GM06990 (cell line): ENCODE results near the gene RCL1.

Experiments used
- DNase-seq: peaks from one replicate; pipeline ENCODE4 v3.0.0-alpha.2; 2011; ENCODE audit not compliant: insufficient read length; ENCODE audit errors: extremely low read depth
- H3K27me3 ChIP-seq: replicated peaks from 2 replicates; pipeline ENCODE4 v1.6.0; 2011; ENCODE audit warnings: low read length; ENCODE audit not compliant: control insufficient read depth, insufficient read depth
- H3K36me3 ChIP-seq: 2 replicates; pipeline ENCODE4 v1.5.1; 2011; ENCODE audit warnings: low read length; ENCODE audit not compliant: control insufficient read depth, insufficient read depth
- H3K4me3 ChIP-seq: replicated peaks from 2 replicates; pipeline ENCODE4 v1.5.1; 2011; ENCODE audit warnings: low read depth, mild to moderate bottlenecking, control low read depth, low read length
- CTCF ChIP-seq: IDR thresholded peaks from 2 replicates; pipeline ENCODE4 v1.5.1; 2011; ENCODE audit warnings: low read length, control low read depth, mild to moderate bottlenecking, inconsistent platforms; ENCODE audit not compliant: insufficient read depth, poor library complexity, severe bottlenecking

RCL1 gene

DNA sequence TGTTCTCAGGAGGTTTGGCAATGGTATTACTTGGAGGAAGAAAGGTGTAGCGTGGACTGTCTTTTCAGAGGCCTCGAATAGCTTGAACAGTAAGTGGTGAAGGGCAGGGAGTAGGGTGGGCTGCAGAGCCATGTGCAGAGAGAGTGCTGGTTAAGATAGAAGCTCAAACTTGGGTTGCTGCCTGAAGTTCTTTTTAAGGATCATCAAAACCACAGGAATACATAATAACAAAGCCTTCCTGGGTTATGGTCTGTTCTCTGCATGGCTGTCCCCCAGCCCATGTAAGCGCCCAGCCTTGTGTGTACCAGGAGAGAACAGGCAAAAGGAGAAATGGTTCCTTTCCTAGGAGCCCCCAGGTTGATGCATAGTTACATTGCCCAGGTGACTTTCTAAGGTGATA is 43.9 kb downstream of the RCL1 start:
- Histone ChIP-seq H3K36me3 (peaks cover 6% of the 10 kb centered on the region), H3K27me3 (no peaks in the 10 kb centered on the region), H3K4me3 (no peak overlapping the region)
- DNase-seq: no peak
- no peak for TF ChIP-seq CTCF

DNA sequence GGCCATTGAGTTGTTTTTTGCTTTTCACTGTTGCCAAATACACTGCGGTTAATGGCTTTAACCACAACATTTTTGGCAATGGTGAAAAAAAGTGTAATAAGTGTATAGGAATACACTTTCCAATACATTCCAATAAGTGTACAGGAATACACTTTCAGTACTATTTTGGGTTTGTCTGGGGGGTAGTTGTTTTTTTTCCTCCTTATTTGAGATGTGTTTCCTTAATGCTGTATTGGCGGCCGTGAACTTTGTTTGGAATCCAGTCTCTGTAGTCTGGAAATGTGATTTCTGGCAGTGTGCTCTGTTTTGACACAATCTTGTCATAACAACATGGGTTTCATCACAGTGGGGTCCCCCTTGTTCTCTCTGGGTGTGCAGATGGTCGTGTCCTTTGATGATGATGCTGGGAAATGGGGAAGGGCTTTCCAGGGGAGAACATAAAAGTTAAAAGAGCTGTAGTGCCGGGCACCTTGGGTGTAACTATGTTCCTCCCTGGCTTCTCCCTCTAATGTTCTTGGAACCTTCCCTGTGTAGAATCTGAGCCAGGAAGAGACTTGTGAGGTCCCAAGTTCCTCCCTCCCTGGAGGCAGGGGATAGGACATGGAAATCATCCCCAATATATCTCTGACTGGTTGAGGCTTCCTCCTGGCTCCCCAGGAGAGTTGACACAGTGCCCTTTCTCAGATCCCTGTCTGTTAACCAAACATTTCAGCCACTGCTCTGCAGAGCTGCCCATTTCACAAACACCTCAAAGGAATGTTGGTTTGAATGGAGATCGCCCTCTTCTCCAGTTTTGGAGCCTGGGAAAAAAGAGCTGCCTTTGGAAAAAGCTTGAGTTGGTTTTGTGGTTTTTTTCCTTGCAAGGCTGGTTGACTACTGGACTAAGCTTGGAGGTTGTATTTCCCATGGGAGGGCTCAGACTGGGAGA is 44.8 kb downstream of the RCL1 start:
- Histone ChIP-seq H3K27me3 (no peaks in the 10 kb centered on the region), H3K36me3 (peaks cover 4% of the 10 kb centered on the region), H3K4me3 (no peak overlapping the region)
- DNase-seq: no peak
- TF ChIP-seq CTCF: no peak

DNA sequence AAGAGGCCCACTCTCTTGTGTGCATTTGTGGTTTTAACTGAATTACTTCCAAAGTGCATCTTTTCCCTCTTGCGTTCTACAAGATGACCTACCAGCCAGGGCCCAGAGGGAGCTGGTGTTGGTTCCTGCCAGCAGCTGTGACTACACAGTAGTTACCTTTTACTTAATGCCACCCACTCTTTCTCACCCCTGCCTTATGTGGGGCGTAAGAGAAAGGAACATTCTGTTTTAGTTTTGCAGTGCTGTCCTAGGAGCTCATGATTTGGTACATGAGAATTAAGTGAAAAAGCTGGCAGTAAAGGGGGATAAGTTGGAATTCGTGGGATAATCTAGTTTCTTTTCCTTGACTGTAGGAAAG is 45.4 kb downstream of the RCL1 start:
- Histone ChIP-seq H3K4me3 (no peak overlapping the region), H3K27me3 (no peaks in the 10 kb centered on the region), H3K36me3 (peaks cover 6% of the 10 kb centered on the region)
- DNase-seq: no peak
- no peak for TF ChIP-seq CTCF

DNA sequence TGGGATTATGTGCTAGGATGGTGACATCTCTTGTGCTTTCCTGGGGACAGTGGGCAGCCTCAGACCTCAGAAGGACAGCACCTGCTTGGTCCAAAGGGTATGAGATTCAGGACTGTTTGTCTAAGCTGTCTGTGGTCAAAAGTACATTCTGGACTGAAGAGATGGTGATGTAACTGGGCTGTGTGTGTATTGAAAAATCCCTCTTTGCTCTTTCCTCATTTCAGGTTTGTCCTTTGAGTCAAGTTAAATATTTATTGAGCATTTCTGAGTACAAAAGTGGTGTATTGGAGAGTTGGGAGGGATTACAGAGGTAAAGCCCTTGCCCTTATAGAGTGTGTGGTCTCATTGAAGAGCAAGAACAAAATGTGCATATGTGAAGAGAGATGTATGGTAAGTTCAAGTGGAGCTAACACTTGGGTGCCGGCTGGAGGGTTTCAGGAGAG is 46.7 kb downstream of the RCL1 start:
- Histone ChIP-seq H3K27me3 (no peaks in the 10 kb centered on the region), H3K36me3 (peaks cover 8% of the 10 kb centered on the region), H3K4me3 (no peak overlapping the region)
- no peak for TF ChIP-seq CTCF
- no peak for DNase-seq

DNA sequence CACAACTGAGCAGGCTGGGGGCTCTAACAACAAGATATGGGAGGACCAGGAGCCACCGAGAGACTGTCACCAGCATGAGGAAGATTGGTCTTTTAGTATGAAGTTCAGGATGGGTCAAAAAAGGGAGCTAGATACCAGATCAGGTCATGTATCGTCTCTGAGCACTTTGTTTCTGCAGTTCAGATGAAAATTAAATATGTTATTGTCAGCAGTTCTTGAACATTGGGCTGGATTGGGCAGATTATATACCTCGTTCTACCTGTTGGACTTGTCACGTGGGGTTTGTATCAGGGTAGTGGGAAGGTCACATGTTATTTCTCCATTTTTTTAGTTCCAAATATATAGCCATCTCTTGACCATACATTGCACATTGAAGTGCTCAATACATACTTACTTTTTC is 47.3 kb downstream of the RCL1 start:
- Histone ChIP-seq H3K36me3 (peaks cover 10% of the 10 kb centered on the region), H3K4me3 (no peak overlapping the region), H3K27me3 (no peaks in the 10 kb centered on the region)
- TF ChIP-seq CTCF: no peak
- DNase-seq: no peak
